Inferior parietal cortex (tissue), 1 donor: ENCODE measurements around the gene C16orf95.
A peak's percentile ranks its signal among the peaks of the same experiment; 100 is the strongest.
"Not testable (repeated sequence)": the region's sequence is repeated elsewhere in the genome, so short reads cannot be mapped to it uniquely, and the experiment has no call there.

ENCODE experiments used
- DNase-seq: peaks from one replicate; pipeline ENCODE4 v3.0.0-alpha.2; 2016; ENCODE audit errors: extremely low spot score

Gene C16orf95

DNA sequence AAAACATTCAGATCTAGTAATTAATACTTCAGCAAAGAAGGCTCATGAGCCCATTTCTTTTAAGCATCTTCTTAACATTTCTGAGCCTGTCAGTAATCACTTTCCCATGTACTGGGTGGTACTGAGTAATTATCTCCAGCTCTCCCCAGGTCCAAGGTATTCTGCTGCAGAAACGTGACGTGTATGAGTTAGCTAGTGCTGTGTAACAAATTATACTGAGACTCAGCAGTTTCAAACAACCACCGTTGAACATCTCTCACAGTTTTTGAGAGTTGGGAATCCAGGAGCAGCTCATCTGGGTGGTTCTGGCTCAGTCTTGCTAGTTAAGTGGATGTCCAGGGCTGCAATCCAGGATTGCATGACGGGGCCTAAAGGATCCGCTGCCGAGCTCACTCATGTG lies 25.2 kb downstream of the C16orf95 start:
- no peak for DNase-seq

DNA sequence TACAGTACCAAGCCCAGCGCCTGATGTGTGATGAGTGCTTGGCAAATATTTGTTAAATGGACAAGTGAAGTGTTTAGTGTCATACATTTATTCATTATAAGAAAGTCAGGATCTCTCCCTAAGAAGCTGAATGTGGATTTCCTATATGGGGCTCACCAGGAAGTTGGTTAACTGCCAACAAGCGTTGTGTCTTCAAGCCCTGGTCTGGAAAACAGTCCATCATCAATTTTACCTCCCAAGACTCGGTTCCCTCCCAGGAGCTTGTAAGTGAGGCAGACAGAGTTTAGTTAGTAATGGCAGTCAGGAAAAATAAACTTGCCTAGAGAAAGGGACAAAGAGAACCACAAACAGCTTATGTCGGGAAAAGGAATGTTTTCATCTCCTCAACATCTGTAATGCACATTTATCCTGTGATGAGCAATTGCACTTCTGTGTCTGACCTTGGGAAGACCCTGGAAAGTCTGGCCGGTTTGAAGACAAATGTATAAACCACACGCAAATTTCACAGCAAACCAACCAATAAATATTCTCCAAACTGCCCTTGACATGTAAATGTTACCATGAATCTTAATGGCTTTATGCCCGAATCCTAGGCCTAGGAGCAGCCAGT lies 28.3 kb downstream of the C16orf95 start:
- no peak for DNase-seq

DNA sequence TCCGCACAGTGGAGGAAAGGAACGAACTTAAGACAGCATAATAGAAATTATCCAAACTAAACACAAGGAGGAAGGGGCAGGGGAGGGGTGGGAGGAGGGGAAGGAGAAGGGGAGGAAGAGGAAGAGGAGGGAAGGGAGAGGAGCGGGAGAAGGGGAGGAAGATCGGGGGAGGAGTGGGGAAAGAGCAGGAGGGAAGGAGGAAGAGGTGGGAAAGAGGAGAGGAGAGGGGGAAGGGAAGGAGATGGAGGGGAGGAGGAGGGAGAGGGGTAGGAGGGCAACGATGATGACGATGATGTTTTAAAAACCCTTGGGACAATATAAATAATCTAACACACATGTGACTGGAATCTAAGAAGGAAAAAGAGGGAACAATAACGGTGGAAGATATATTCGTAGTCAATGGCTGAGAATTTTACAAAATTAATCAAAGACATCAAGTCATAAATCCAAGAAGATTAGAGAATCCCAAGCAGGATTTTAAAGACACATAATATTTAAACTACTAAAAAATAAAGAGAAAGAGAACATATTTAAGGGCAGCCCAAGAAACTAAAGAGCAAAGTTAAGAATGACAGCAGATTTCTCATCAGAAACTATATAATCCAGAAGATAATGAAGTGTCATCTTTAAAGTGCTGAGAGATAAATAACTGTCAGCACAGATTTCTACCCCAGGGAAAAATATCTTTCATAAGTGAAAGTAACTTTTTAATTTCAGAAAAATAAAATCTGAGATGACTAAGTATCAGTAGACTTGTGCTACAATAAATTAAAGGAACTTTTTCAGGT lies 30.2 kb downstream of the C16orf95 start:
- no peak for DNase-seq

DNA sequence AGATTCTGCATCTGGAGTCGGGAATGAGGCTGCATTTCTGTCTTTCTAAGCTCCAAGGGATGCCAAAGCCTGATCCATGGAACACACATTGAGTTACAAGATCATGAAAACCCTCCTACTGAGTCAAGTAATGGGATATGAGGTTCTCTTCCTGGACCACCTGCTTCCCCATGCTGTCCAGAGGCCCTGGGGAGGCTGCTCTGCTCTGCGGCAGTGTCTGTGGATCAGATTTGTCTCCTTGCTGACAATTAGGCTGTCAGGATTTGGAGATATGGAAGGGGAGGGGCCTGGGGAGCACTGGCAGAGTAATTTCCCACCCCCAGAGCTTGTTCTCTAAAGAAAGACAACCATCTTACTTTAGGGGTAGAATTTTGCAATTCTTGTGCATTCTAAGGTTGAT lies 33.0 kb downstream of the C16orf95 start:
- no peak for DNase-seq

DNA sequence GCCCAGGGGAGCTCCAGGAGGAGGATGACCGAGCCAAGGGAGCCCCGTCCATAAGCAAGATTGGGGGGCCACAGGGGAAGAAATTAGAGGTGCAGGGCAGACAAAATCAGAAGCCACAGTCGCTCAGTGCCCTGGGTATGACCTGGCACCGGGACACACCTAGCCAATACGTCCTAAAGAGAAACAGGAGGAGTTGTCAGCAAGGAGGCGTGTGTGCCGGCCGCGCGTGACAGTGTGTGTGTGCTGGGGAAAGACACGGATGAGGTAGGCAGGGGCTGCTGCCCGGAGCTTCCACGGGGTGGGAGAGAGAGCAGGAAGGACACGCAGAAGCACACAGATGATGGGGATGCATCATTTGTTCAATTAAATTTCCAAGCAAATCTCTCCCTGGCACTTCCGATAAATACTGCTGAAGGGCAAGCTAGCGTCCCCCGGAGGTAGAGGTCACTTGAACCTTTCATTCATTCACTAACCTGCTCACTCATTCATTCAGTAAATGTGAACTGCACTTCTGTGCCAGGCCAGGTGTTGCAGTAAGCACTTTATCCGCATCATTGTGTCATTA lies 38.0 kb downstream of the C16orf95 start:
- DNase-seq, result no peak

DNA sequence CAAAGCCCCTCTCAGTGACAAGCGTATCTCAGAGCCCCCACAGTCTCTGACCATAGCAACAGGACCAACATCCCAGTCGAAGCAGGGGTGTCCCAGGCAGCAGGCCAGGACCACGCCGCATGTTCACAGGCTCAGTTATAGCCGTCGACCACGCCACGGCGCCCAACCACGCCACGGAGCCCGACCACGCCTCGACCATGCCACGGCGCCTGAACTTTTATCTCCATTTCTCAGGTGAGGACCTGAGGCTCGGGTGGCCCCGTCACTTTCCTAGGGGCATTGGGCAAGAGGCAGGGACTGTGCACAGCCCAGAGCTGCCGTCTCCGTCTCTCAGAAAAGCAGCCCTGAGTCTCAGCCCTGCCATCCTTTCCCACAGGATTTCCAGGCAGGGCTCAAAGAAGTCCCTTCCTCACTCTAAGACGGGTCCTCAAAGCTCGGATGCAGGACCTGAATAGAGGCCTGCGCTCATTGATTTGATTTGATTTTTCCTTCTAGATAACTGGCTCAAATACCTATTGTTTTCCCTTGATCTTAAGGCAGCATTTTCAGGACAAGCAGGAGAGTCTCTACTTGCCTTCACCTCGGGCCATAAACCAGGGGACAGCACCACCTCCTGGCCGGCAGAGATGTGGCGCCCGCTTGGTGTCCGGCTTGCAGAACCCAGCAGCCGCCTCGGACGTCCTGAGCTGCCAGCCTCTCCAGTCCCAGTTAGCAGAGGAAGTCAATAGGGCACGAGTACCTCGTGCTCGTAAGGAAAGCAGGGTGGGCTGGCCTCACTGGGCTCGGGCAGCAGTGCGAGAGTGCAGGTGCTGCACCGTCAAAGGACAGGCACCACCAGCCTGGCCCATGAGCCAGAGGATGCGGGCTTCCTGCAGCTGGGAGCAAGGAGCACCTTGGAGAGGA lies 38.8 kb downstream of the C16orf95 start:
- peak; percentile 66 for DNase-seq

DNA sequence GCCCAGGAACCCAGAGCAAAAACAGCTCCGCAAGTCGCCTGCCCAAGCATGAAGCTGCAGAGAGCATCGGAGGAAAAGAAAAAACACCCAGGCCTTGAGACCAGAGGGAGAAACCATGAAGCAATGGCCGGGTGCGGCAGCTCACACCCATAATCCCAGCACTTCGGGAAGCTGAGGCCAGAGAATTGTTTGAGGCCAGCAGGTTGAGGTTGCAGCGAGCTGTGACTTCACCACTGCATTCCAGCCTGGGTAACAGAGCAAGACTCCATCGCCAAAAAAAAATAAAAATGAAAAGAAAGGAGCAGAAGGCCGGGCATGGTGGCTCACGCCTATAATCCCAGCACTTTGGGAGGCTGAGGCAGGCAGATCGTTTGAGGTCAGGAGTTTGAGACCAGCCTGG lies 40.3 kb downstream of the C16orf95 start:
- no peak for DNase-seq

DNA sequence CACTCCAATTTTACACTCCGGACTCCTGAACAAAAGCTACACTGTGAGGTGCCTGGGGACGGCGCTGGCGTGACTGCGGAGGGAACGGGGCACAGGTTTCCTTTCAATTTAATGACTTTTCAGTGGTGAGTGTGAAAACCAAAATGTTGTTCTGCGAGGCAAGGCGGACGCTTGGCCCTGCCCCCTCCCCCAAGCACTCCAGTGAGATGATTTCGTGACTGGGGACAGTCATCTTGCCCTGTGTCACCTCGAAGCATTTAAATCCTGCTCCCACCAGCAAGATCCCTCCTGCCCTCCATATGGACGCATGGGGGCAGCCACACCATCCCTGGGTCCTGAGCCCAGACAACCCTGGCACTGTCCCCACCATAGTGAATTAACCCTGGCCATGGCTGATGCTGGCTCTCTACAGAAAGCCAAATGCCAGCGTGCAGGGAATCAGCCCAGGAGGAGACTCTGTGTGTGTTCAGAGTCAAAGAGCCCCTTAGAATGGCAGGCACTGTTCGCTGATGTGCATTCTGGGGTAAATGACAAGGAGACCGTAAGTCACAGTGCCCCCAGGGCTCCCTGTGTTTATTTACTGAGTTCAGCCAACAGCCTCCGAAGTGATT lies 41.0 kb downstream of the C16orf95 start:
- no peak for DNase-seq

DNA sequence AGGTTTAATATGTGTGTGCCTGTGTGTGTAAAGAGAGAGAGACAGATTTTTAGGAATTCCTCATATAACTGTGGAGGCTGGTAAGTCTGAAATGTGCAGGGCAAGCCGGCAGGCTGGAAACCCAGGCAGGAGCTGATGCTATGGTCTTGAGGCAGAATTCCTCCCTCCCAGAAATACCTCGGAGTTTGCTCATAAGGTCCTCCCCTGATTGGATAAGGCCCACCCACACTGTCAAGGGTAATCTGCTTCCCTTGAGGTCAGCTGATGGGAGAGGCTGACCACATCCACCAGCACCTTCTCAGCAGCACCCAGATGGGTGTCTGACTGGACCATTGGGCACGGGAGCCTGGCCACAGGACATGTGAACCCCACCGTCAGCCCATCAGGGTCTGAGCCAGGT lies 42.4 kb downstream of the C16orf95 start:
- no peak for DNase-seq

DNA sequence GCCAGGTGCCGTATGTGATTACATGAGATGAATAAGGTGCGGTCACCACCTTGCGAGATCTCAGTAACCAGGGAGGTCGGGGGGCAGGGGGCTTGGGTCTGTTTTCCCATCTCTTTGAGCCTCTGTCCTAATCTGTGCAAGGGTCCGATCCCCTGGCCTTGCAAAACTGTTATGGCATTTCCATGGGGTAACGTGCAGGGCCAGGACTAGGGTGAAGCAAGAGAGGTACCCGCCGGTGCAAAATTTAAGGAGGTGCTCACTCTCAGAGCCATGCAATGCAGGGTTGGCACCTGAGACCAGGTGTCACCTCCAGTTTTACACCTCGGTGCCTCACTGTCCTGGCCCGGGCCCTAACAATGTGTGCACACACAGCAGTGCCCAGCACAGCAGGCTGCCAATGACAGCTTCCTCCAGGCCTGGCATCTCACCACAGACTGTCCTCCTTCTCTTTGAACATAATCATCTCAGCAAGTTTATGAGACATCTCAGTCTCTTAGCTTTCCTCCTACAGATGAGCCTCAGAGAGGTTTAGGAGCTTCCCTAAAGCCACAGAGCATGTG lies 43.6 kb downstream of the C16orf95 start:
- no peak for DNase-seq

DNA sequence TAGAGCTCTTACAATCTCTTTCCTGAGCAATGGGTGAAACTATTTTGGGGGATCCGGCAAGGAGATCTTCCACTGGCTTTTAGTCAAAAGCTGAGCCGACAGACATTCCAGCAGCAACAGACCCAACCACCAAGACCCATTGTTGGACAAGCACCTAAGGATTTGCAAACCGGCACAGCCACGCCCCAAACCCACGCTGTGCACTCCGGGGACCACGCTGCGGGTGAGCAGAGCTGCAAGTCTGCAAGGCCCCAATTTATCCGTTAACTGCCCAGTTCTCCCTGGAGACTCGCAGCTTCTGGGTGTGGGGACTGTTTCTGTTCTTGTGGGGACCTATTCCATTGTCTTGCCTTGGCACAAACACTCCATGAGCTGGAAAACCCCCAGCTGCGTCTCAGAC lies 45.9 kb downstream of the C16orf95 start:
- no peak for DNase-seq

DNA sequence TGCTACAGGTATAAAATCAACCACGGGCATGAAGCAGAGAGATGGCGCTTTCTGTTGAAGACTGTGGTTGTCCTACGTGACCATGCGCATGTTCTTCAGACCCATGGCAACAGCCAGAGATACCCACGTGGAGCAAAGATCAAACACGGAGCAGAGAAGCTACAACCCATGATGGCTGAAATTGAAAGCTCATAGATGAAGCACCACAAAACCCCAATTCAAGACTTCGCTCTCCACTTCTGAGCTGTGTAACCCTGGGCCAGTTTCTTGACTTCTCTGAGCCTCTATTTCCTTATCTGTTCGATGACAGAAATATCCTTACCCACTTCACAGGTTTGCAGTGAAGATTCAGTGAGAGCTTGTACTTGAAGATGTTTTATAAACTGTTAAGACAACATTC lies 49.6 kb downstream of the C16orf95 start:
- DNase-seq, result no peak

DNA sequence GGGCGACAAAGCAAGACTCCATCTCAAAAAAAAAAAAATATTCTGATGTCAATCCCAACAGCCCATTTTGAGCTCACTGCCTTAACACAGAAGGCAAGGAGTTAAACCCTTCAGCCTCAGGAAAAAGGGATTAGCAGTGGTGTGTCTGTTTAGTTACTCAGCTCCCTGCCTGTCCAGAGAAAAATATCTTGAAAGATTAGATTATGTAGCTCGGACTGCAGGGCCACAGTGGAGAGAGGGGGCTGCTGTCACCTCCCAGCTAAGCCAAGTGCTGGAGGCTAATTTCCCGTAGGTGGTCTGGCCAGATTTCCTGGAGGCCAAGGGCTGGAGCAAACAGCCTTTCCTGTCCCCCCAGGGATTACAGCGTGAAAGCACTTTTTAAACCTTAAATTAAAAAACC lies 50.3 kb downstream of the C16orf95 start:
- DNase-seq, result no peak

DNA sequence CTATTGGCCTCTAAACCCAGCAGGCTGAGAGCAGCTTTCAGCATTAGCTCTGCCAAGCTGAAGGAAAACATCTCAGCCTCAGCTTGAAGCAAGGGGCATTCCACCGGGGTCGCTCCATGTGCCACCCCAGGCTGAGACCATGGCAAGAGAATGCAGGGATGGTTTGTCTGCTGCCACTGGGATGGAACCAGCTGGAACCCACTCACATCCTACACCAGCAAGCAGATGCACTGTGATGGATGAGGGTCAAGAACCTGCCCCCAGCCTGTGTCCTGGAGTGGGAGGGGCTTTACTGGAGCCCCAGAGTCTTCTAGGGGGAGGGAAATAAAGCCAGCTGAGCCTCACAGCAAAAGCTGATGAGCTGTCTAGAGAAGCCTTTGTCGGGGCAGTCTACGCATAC lies 51.9 kb downstream of the C16orf95 start:
- no peak for DNase-seq

DNA sequence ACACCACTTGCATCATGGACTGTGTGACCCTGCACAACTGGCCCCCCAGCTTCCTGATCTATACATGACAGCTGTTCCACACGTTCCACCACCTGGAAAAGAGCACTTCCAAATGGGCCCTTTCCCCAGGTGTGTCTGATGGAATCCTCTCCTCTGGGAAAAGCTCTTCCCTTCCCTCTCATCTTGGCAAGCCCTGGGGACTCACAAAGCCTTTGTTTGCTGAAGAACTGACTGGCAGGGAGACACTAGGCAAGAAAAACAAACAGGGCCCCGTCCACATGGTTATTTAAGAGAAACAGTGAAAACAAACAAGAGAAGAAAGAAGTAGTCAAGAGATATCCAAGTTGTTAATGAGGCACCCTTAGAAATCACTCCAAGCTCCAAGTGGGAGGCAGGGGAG lies 52.6 kb downstream of the C16orf95 start:
- DNase-seq, result no peak

DNA sequence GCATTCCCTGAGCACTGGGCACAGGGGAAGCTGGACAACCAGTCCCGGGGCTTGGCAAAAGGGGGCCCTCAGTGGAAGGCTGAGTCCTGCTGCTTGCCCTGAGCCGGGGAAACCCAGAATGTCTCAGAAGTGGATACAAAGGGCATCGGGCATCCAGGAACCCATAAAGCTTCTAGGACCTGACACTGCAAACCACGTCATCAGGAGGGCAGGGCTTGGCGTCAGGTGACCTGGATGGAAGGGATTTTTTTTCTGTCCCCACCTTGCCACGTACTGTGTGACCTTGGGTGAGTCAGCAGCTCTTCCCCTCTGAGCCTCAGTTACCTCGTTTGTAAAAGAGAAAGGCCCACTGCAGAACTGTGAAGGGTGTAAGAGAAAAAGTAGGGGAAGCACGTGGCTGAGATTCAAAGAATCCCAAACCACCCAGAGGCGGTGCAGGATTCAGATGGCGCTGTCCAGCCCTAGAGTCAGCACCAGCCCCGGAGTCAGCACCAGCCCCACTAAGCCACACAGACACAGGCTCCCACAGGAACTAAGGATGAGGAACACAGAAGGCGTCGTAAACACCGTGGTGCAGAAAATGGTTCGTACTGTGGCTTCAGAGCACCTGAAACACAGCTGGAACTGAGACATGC lies 53.7 kb downstream of the C16orf95 start:
- DNase-seq, result no peak

DNA sequence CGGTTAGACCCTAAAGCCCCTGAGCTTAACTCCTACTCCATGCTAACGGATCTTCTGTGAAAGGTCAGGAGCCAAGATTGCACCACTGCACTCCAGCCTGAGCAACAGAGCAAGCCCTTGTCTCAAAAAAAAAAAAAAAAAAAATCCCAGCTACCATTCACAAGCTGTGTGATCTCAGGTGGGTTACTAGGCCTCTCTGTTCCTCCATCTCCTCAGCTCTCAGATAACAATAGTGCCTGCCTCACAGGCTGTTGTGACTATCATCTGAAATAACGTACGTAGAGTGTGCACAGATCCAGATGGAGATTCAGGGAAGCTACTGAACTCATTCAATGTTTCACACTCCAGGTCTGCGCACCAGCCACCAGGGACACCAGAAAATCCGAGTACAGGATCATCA lies 57.8 kb downstream of the C16orf95 start:
- DNase-seq, result no peak

DNA sequence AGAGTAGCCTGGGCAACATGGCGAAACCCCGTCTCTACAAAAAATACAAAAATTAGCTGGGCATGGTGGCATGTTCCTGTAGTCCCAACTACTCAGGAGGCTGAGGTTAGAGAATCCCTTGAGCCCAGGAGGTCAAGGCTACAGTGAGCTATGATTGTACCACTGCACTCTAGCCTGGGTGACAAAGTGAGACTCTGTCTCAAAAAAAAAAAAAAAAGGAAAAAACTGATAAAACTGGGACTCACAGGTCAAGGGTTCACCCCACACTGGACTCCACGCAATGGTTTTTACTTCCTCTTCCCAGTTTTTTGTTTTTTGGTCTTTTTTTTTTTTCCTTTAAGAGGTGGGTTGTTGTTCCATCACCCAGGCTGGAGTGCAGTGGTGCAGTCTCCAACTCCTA lies 58.5 kb downstream of the C16orf95 start:
- not testable (repeated sequence) for DNase-seq

DNA sequence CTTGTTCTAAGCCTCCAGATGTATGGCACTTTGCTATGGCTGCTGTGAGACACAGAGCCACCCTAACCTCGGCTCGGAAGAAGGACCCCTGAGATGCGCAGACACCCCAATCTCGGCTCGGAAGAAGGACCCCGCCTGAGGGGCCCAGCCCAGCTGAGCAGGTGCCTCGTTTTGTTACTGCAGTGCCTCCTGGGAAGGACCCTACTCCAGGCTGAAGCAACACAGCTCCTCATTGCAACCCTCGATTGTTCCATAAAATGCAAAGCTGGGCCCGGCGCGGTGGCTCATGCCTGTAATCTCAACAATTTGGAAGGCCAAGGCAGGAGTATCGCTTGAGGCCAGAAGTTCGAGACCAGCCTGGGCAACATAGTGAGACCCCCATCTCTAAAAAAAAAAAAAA lies 61.3 kb downstream of the C16orf95 start:
- DNase-seq, result no peak

DNA sequence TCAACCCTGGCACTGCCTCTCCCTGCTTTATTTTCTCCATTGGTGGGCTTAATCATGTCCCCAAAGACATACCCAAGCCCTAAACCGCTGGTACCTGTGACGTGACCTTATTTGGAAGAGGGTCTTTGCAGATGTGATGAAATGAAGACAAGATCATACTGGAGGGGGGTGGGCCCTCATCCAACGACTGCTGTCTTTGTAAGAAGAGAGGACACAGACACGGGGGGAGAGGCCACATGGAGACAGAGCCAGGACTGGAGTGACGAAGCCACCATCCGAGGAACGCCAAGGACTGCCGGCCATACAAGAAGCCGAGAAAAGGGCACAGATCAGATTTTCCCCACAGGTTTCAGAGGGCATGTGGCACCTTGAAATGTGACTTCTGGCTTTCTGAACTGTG lies 62.5 kb downstream of the C16orf95 start:
- no peak for DNase-seq

DNA sequence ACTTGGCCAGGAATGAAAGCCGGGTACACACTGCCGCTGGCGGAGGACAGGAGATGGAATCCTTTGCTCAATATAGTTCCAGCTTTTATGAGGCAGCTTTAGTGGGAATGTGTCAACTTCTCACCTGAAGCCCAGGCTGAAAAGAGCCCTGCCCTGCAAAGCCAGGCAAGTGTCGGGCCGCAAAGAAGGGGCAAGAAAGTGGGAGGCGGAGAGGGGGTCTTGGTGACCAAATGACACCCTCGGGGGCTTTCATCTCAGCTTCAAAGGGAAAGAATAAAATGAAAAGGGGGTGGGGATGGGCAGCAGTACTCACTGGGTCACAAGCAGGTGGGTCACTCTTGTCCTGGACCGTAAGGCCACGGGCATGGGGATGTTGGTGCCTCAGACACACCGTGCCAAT lies 62.9 kb downstream of the C16orf95 start:
- DNase-seq, result no peak
